GM12891 (cell line): ENCODE results near the gene SLC7A14.

ENCODE experiments used
- DNase-seq: peaks from one replicate; pipeline ENCODE4 v3.0.0; 2011; ENCODE audit warnings: low spot score; ENCODE audit not compliant: insufficient read length
- FAIRE-seq: peaks from 2 replicates; lab custom pipeline; 2011; peaks lifted over from hg19 to GRCh38; lab: Jason Lieb, UNC
- PAX5 ChIP-seq: IDR thresholded peaks from 2 replicates; pipeline ENCODE4 v1.6.1; 2011; ENCODE audit warnings: low read length, moderate library complexity, mild to moderate bottlenecking; ENCODE audit not compliant: insufficient read depth, severe bottlenecking
- POLR2A ChIP-seq: IDR thresholded peaks from 2 replicates; pipeline ENCODE4 v1.6.1; 2011; ENCODE audit warnings: low read depth, low read length, control low read depth
- POLR2AphosphoS5 ChIP-seq: IDR thresholded peaks from 2 replicates; pipeline ENCODE4 v1.6.1; 2011; ENCODE audit warnings: low read depth, low read length, control low read depth
- POU2F2 ChIP-seq: IDR thresholded peaks from 2 replicates; pipeline ENCODE4 v1.6.1; 2011; ENCODE audit warnings: low read depth, mild to moderate bottlenecking, control low read depth, low read length, moderate library complexity
- SPI1 ChIP-seq: IDR thresholded peaks from 2 replicates; pipeline ENCODE4 v1.6.1; 2011; ENCODE audit warnings: low read depth, low read length, control low read depth
- TAF1 ChIP-seq: IDR thresholded peaks from 2 replicates; pipeline ENCODE4 v1.6.1; 2011; ENCODE audit warnings: low read depth, low read length, control low read depth

SLC7A14 gene

DNA sequence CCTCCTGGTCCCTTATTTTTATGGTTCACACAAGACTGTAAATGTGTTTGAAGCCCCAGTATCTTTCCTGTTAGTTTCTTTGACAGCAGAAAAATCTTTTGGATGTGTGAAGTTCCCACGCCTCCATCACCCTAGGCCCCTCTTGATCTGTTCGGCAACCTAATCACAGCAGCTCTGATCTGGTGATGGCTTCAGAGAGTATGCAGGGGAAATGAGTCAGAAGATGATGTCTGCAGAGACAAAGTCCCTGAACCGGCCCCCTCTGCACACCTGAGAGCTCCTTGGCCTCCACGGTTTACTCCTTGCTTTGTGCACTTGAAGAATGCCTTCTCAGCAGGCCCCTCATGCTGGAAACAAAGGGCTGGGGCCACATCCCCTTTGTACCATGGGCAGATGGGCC, 103.7 kb downstream of the SLC7A14 start:
- no peak for DNase-seq
- TF ChIP-seq POLR2A (no peak), TAF1 (no peak), POU2F2 (no peak), SPI1 (no peak), POLR2AphosphoS5 (no peak), PAX5 (no peak)
- no peak for FAIRE-seq

GRCh38 chr3:170480111-170480510, 105.8 kb downstream of the SLC7A14 start:
- no peak for DNase-seq
- no peak for FAIRE-seq
- TF ChIP-seq PAX5, result no peak
- no peak for TF ChIP-seq TAF1

DNA sequence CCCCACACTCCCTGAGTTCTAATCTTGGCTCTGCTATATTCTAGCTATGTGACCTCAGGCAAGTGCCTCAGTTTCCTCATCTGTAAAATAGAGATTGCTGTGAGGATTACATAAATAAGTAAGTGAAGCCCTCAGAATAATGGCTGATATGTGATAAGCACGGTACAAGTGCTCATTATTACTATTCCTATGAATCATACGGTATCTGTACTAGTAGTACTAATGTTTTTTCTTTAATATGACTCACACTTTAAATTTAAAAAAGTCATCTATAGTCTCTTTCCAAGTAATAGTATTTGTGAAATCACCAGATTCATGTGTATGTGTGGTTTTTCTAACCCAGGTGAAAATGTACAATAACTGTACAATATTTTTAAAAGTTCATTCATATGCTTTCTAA, 108.5 kb downstream of the SLC7A14 start:
- TF ChIP-seq TAF1 (no peak), POLR2AphosphoS5 (no peak), POU2F2 (no peak), PAX5 (no peak), POLR2A (no peak), SPI1 (no peak)
- no peak for DNase-seq
- FAIRE-seq, result no peak

- FAIRE-seq (no peak), DNase-seq (no peak)
- TF ChIP-seq POLR2A (no peak), SPI1 (no peak), POLR2AphosphoS5 (no peak)
Measured at GRCh38 chr3:170476291-170476690, 109.6 kb downstream of the SLC7A14 start.

- FAIRE-seq (no peak), DNase-seq (no peak)
- TF ChIP-seq TAF1, result no peak
- no peak for TF ChIP-seq SPI1
- TF ChIP-seq POLR2A, result no peak
- no peak for TF ChIP-seq POLR2AphosphoS5
- no peak for TF ChIP-seq POU2F2
- no peak for TF ChIP-seq PAX5
Measured at GRCh38 chr3:170475092-170475685, 110.7 kb downstream of the SLC7A14 start.

DNA sequence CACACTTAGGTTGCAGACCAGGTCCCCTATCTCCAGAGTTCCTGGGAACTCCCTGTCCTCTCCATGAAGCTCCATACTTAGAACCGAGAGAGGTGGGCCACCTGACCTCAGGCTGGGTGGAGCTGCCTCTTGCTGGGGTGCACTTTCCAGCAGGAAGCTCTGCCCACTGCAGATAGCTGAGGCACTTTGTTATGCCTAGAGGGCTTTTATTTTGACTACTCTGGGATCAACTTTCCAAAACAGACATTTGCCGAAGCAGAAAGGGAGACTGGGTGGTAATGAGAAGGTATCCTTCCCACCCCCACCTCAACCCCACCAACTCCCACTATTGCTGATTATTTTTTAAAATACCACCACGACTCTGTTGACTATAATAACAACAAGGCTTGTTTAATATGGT, 112.5 kb downstream of the SLC7A14 start:
- TF ChIP-seq SPI1 (no peak), PAX5 (no peak)
- no peak for DNase-seq
- no peak for FAIRE-seq

DNA sequence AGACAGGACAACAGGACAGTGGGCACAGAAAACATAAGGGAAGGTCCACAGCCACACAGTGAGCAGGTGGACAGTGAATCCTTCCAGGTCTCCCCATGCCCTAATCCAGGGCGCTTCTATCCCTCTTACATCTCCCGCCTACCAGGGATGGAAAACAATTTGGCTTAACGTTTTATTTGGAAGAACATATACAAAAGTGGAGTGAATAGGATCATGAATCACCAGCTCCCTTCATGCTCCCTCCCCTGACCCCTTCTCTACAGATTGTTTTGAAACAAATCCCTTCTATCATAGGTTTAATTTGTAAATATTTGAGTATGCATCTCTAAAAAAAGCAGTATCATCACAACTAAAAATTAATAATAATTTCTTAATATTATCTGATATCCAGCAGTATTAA, 114.7 kb downstream of the SLC7A14 start:
- DNase-seq (no peak), FAIRE-seq (no peak)
- TF ChIP-seq POU2F2 (no peak), POLR2A (no peak), PAX5 (no peak), SPI1 (no peak), TAF1 (no peak), POLR2AphosphoS5 (no peak)

DNA sequence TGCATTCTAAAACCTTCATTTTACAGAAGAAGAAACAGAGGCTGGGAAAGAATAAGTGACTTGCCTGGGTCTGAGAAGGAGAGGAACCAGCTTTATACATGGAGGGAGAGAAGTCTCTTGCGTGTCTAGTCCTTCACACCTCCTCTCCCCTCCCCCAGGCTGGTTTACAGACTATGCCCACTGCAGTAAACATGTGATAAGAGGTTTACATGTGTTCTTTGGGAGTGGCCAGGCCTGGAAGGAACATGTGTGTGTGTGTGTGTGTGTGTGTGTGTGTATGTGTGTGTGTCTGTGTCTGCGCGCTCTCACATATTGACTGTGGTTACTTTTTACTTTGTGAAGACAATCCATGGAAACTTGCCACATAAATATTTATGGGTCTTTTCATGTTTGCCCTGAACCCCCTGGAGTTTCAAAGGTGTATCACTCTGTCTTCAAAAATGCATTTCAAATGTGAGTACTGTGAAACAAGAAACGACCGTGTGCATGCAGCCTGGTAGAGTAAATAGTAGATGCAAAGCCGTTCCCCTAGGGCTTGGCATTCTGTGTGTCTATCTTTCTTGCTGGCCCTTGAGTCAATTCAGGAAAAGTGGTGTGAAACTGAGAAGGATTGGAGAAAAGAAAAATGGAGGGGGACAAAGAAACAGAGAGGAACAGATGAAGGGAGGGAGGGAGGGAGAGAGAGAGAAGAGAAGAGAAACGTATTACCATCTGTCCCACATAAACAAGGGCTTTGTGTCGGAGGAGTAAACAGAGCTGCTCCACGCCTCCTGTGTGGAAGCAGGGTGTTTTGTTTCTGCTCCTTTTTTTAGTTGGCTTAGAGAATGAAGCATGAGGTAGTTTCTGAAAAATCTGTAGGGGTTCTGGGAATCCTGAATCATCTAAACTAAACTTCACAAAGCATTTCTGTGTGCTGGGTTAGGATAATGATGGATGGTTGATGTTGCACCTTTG, 115.5 kb downstream of the SLC7A14 start:
- DNase-seq (no peak), FAIRE-seq (no peak)

GRCh38 chr3:170469151-170470062, 116.5 kb downstream of the SLC7A14 start:
- no peak for FAIRE-seq
- no peak for DNase-seq
- no peak for TF ChIP-seq POLR2AphosphoS5
- no peak for TF ChIP-seq TAF1
- TF ChIP-seq SPI1, result no peak
- TF ChIP-seq PAX5, result no peak
- TF ChIP-seq POU2F2, result no peak
- no peak for TF ChIP-seq POLR2A

More for the DNA sequence above, 115.5 kb downstream of the SLC7A14 start:
- TF ChIP-seq SPI1 (no peak), POU2F2 (no peak), POLR2AphosphoS5 (no peak), TAF1 (no peak), POLR2A (no peak), PAX5 (no peak)
